Measurements from ENCODE around the gene GPC1. TPM values are rescaled to one million over a fixed set of nuclear protein-coding genes. Genes with fewer than 3 reads are reported as not detected.

GPC1 gene
- total RNA-seq, 1 donor from 2014 or later, result 88.1 TPM

DNA sequence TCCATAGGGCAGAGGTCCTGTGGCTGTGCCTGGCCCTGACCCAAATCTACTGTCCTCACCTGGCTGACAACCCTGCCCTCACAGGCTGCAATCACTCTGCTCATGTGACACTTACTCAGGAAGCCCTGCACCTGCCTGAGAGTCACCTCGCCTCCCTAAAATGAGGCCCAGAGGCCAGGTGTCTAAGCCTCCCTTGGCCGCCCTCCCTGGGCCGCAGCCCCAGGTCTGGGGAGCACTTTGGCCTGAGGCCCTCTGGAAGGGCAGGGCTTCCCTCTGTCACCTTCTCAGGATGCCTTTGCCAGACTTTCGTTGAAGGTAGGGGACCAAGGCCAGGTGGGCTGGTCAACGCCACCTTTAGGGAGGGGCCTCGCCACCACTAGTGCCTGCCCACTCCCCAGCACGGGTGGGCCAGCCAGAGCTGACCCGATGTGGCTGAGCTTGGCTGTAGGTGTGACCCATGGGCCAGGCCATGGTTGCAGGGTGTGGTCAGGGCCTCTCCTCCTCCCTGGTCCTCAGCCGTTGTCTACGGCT lies 6.1 kb upstream of the GPC1 start:
- peak; percentile 30 for DNase-seq (ENCODE audit: low spot score)

- DNase-seq (ENCODE audit: low spot score), result peak; percentile 39
Measured at GRCh38 chr2:240429872-240430491, 5.5 kb upstream of the GPC1 start.

GRCh38 chr2:240430595-240430994 lies 4.9 kb upstream of the GPC1 start:
- peak; percentile 41 for DNase-seq (ENCODE audit: low spot score)

GRCh38 chr2:240431271-240431660 lies 4.2 kb upstream of the GPC1 start:
- peak; percentile 39 for DNase-seq (ENCODE audit: low spot score)

- peak; percentile 40 for DNase-seq (ENCODE audit: low spot score)
Measured at GRCh38 chr2:240431661-240432424, 3.6 kb upstream of the GPC1 start.

DNA sequence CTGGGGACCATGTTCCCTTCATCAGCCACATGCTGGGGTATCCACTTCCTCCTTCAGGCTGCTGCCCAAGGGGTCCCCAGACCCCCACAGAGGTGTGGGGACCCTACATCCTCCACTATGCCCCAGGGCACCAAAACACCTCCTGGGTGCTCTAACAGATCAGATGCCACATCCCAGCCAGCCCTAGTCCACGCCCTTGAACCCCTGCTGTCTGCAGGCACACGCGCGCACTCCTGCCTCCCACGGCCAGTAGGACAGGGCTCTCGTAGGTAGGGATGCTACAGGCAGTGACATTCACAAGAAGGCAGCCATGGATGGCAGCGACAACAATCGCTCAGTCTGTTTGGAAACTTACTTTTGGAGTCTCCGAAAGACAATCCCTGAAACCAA lies 3.0 kb upstream of the GPC1 start:
- no peak for DNase-seq (ENCODE audit: low spot score)

DNA sequence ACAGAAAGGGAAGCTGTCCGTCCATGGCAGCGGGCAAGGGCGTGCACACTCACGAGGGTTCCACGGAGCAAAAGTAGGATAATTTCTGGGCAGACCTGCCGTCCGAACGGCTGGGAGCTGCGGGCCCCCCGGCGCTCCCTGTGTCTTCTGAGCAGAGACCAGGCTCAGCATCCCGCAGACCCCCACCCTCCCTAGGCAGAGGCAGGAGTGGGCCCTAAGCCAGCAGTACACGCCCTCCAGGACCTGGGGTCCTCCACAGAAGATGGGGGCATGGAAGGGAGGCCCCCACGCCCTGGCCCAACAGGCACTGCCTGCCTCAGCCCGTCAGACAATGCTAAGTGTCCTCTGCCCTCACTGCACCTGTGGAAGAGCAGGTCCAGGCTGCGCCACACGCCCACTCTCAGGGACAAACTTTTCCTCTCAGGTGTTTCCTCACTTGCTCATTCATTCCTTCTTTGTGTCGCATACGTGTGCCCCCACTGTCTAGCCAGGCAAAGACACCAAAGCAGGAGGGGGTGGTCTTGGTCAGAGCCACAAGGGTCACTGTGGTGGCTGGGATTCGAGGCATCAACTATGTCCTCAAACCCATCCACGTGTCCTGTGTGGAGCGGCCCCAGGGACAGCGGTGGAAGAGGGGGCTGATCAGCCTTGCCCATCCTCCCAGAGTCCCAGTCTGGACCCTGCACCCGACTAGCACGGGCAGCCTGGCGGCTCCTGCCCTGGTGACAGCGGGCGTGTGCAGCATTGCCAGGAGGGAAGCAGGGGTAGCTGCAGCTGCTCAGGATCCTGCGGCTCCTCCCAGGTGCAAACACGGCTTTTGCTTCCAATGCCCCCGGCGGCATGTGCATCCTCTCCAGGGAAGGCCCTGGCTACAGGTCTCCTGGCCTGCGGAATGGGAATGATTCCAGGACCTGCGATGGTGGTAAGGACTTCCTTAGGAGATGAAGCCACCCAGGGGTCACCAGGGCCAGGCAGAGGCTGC lies 2.4 kb upstream of the GPC1 start:
- DNase-seq (ENCODE audit: low spot score), result peak; percentile 48

GRCh38 chr2:240433973-240434727 lies 1.3 kb upstream of the GPC1 start:
- peak; percentile 92 for DNase-seq (ENCODE audit: low spot score)

- DNase-seq (ENCODE audit: low spot score), result peak; percentile 96
Measured at GRCh38 chr2:240434728-240435456, 571 bp upstream of the GPC1 start.

DNA sequence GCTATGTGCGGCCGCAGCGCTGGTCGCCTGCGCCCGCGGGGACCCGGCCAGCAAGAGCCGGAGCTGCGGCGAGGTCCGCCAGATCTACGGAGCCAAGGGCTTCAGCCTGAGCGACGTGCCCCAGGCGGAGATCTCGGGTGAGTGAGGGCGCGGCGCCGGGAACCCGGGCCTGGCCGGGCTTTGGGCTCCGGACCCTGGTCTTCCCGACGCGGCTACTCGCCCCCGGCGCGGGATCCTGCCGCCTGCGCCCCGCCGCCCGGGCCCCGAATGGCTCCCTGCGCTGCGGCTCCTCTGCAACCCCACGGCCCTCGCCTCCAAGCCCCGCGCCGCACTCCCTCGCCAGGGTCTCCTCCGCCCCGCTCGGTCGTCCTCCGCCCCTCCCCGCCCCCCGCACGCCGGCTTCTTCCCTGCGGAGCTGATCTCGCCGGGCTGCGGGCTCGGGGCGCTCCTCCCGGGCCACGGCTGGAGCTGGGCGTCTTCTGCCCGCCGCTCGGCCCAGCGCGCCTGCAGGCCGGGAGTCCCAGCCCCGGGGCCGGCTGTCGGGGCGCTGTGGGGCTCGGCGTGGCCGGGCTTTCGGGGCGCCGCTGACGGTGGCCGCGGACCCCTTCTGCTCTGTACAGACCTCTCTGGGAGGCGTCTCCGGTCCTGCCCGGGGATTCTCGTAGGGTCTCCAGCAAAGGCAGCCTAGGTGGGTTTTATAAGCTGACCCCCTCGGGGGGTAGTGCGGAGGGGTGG lies 652 bp downstream of the GPC1 start:
- no peak for DNase-seq (ENCODE audit: low spot score)

DNA sequence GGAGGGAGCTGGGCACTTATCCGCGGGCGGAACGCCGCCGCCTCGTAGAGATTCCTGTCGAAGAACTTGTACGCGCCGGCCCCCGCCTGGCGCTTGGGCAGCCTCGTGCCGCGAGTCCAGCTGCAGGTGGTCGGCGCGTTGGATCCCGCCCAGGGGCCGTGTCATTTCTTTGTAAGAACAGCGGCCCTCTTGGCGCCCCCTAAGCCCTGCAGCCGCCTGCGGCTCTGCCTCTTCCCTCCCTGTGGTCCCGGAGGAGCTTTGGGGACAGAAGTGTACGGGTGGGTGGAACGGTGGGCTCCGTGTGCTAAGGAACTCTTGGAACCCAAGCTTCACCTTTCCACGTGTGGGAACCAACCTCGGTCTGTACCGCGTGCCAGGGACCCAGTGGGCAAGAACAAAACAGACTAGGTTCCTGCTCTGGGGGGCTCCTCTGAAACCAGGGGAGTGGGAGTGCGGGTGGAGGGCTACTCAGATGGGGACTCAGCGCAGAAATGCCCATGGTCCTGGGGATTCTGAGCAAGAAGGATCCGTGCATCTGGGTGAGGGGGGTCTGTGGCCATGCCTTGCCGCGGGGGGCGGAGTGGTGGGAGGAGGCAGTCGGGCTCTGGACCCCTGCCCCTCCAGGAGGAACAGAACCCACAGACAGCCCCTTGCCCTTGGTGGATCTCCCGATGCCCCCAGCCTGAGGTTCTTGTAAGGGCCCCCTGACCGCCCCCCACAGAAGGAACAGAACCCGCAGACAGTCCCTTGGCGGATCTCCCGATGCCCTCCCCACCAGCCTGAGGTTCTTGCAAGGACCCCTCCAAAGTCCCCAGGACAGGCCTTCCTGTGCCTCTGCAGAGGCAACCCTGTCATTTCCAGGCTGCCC lies 1.5 kb downstream of the GPC1 start:
- no peak for DNase-seq (ENCODE audit: low spot score)

GRCh38 chr2:240437551-240437860 lies 2.0 kb downstream of the GPC1 start:
- no peak for DNase-seq (ENCODE audit: low spot score)

GRCh38 chr2:240437861-240438809 lies 2.7 kb downstream of the GPC1 start:
- DNase-seq (ENCODE audit: low spot score), result no peak

DNA sequence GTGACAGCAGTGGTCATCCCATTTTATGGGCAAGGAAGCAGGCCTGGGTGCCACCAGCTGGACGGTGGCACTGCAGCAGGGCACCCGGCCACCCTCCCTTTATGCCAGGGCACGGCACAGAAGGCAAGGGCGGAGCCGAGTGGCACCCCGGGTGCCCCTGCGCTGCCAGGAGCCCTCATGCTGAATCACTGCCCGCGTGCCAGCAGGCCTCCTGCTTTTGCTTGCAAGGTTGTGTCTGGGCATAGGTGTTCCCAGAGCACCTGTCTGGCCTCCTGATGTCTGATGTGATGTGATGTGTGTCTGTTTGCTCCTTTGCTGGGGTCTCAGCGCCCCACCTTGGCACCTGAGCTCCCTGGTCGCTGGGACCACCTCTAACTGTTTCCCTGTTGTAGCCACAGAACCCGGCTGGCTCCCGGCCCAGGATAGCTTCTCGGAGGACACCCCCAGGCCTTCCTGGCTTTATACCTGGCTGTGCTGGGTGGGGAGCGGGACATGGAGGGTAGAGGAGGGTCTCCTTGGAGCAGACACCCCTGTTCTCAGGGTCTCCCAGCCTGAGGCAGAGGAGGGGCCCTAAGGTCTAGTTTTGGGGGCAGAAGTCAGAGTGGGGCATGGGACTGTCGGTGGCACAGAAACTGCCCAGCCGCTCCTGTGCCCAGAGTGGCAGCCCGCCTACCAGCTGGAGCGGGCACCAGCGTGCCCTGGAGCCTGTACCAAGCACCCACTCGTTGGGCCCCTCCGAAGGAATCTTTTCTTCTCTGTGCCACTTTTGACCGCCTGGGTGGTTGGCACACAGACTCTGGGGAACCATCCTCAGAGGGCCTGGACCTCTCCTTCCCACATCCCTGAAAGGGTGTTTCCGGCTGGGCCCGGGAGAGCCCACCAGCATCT lies 3.6 kb downstream of the GPC1 start:
- no peak for DNase-seq (ENCODE audit: low spot score)

- no peak for DNase-seq (ENCODE audit: low spot score)
Measured at GRCh38 chr2:240439698-240440151, 4.3 kb downstream of the GPC1 start.

- no peak for DNase-seq (ENCODE audit: low spot score)
Measured at GRCh38 chr2:240440251-240440650, 4.8 kb downstream of the GPC1 start.
